Activated CD8-positive, alpha-beta memory T cell treated with anti-CD3 and anti-CD28 coated beads, Interleukin-2, amount 50 U/mL, for 1 hour (primary cell): Measurements from ENCODE around the gene SRSF12.
"Not testable (repeated sequence)": the region's sequence is repeated elsewhere in the genome, so short reads cannot be mapped to it uniquely, and the experiment has no call there.

Experiments
- DNase-seq: peaks from one replicate; pipeline ENCODE4 v3.0.0-alpha.2; 2020; ENCODE audit errors: extremely low read depth

SRSF12 gene

GRCh38 chr6:89131599-89131998 is 13.7 kb upstream of the SRSF12 start:
- no peak for DNase-seq

- not testable (repeated sequence) for DNase-seq
Measured at GRCh38 chr6:89128256-89128671, 10.4 kb upstream of the SRSF12 start.

GRCh38 chr6:89122625-89123024 is 4.8 kb upstream of the SRSF12 start:
- no peak for DNase-seq

GRCh38 chr6:89121934-89122333 is 4.1 kb upstream of the SRSF12 start:
- DNase-seq, result no peak

- DNase-seq, result no peak
Measured at GRCh38 chr6:89120371-89120770, 2.5 kb upstream of the SRSF12 start.

- no peak for DNase-seq
Measured at GRCh38 chr6:89118931-89119330, 1.1 kb upstream of the SRSF12 start.

GRCh38 chr6:89116702-89117101 is 1.2 kb downstream of the SRSF12 start:
- DNase-seq, result no peak

- DNase-seq, result no peak
Measured at GRCh38 chr6:89111933-89112332, 5.9 kb downstream of the SRSF12 start.

GRCh38 chr6:89110284-89110683 is 7.6 kb downstream of the SRSF12 start:
- DNase-seq, result no peak

GRCh38 chr6:89100114-89100513 is 17.8 kb downstream of the SRSF12 start:
- no peak for DNase-seq

- no peak for DNase-seq
Measured at GRCh38 chr6:89098461-89098860, 19.4 kb downstream of the SRSF12 start.

GRCh38 chr6:89087881-89088280 is 30.0 kb downstream of the SRSF12 start:
- no peak for DNase-seq

- DNase-seq, result no peak
Measured at GRCh38 chr6:89085409-89086205, 32.3 kb downstream of the SRSF12 start.

GRCh38 chr6:89084954-89085353 is 32.9 kb downstream of the SRSF12 start:
- no peak for DNase-seq

- DNase-seq, result no peak
Measured at GRCh38 chr6:89084542-89084941, 33.3 kb downstream of the SRSF12 start.

- DNase-seq, result no peak
Measured at GRCh38 chr6:89082486-89082891, 35.4 kb downstream of the SRSF12 start.

GRCh38 chr6:89081423-89082322 is 36.2 kb downstream of the SRSF12 start:
- DNase-seq, result peak; percentile 99

- DNase-seq, result no peak
Measured at GRCh38 chr6:89081129-89081422, 36.8 kb downstream of the SRSF12 start.

- peak; percentile 100 for DNase-seq
Measured at GRCh38 chr6:89080281-89081128, 37.4 kb downstream of the SRSF12 start, which contains the start of gene PNRC1. Gene PNRC1, plus strand, starts transcription at chr6:89080751. Its CDS starts 144 bp downstream, at chr6:89080895.

- DNase-seq, result no peak
Measured at GRCh38 chr6:89079511-89080234, 38.2 kb downstream of the SRSF12 start.

- no peak for DNase-seq
Measured at GRCh38 chr6:89073840-89074239, 44.0 kb downstream of the SRSF12 start.
